ENCODE results near the gene SLC38A2.
"Not testable (repeated sequence)": the region's sequence is repeated elsewhere in the genome, so short reads cannot be mapped to it uniquely, and the experiment has no call there.

The SLC38A2 gene

DNA sequence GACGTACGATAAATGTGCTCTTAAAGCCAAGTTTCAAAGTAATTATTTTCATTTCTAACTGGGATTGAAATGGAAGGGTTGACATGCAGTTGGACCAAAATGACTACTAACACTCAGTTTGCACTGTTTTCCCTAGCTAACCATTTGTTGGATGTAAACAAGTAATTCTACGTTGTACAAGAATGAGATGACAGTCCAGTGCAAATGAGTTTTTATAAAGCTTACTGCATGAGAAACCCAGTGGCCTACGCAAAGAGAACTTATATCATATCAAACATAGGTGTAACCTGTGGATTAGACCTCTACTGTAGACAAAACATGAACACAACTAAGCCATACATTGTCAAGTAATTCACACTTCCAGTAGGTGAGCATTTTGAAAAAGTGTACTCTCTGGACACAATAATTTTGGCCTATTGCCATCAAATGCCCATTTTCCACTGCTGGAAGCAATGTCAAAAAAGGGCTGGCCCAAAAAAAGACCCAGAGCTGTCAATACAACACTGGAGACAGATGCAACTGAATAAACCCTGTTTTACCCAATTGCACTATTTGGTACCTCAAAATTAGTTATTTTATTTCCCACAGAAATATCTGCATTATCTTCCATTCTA is 12.8 kb downstream of the SLC38A2 start:
- DNase-seq, result no peak

DNA sequence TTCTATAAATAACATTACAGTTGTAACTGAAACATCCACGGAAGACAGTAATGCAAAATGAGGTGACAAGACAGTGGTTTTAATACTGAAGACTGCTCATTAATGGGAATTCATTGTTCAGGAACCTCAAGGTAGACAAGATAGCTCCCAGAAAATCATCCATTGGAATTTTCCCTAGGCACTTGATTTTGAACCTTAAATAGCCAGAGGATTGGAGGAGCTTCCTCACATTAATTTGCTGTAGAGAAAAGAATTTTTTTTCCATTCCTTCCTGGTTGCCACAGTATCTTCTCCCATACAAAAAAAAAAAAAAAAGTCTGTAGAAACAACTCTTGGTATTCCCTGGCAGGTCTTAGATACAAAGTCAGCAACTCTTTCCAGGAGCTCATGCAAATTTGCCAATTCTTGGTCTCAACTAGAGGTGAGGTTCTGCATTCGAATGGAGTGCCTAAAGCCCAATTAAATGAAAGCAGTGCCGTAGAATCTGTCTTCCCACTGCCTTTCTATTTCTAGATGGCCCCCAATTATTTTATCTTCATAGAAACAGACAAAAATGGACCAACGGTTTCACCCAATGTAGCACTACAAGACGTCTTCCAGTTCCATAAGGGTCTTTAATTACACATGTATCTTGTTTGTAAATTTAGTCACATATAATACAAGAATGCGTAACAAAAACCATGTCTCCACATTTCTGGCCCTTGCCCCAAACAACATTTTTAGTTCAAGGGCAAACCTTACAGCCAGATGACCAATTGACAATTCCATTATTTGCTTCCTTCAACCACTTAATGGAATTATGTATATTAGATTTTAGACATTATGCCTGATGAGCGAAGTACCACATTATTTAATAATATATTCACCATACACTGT is 13.5 kb downstream of the SLC38A2 start:
- no peak for DNase-seq

- no peak for DNase-seq
These were observed 14.3 kb downstream of the SLC38A2 start for GRCh38 chr12:46358325-46358700.

DNA sequence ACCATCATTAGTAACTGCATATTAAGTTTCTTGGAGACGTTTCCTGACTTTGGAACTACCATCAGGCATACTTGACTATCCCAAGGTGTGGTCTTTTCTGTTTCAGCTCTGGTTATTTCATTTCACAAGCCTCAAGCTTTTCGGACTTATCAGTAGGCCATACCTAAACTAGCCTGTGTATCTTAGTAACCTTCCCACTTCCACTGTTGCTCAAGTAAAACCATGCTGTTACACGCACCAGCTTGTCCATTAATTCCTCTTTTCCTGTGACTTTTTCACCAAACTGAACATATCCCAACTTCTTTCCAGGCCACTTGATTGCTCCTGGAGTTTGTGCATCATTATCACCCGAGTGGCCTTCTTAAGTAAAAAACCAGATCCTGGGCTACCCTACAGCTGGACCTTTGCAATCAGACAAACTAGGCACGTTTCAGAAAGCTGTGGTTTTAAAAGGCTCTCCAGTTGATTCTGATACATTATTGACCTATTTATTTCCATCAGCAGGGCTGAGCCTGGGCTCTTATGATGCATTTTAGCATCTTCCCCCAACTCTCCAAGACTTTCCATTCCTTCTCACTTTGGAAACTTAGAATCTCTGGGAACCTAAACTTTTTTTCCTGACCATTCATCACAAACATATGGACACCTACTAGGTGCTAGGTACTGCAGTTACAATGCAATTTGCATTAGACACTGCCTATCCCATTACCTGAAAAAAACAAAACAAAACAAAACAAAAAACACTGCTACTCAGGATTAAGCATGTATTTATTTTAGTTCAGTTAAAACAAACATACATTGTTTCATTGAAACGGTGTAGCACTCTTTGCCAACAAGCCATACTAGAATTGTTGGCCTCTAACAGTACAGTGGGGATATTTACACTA is 14.9 kb downstream of the SLC38A2 start:
- no peak for DNase-seq

GRCh38 chr12:46356655-46357437 is 15.7 kb downstream of the SLC38A2 start:
- DNase-seq, result no peak

DNA sequence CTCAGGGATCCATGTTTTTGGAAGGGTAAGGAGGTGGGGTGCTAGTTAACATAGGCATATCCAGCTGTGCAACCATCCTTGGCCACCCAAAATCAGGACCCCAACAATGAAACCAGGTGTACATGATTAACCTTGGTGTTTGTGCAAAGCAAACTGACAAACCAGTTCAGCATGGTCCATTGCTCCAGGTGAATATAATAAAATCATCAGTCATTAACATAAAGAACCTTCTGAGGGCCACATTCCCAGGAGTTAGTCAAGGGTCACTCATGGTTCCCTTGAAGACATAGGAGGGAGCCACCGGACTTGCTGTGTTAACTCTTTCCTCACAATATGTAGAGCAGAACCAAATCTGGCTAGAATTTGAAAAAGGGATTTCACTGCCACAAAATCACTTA is 17.8 kb downstream of the SLC38A2 start:
- no peak for DNase-seq

DNA sequence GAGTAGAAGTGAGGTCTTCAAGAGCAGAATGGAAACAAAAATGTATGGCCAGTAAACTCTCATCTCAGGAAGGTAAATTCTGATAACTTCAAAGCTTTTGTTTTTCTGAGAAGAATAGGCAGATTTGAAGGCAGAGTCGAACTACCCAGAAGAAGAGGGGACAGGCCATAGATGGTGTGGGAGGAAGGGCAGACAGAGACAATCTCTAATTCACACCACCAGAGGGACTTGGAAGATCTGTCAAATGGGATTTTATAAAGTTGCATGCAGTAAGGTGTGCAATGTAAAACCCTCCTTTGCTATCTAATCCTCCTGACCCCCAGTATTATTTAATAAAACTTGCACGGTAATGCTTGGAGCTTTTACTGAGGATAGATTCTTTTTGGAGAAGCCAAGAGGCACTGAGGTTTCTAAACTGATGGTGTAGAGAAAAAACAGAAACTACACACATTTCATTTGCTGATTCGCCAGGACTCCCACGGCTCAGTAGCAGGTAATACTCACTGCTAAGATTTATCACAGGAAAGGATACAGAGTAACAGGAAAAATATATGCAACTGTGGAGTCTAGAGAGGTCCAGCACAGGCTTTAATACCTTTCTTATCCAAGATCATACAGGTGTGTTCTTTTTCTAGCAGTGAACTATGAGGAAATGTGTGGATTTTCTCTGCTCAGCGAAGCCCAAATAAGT is 18.3 kb downstream of the SLC38A2 start:
- DNase-seq, result peak; percentile 35

DNA sequence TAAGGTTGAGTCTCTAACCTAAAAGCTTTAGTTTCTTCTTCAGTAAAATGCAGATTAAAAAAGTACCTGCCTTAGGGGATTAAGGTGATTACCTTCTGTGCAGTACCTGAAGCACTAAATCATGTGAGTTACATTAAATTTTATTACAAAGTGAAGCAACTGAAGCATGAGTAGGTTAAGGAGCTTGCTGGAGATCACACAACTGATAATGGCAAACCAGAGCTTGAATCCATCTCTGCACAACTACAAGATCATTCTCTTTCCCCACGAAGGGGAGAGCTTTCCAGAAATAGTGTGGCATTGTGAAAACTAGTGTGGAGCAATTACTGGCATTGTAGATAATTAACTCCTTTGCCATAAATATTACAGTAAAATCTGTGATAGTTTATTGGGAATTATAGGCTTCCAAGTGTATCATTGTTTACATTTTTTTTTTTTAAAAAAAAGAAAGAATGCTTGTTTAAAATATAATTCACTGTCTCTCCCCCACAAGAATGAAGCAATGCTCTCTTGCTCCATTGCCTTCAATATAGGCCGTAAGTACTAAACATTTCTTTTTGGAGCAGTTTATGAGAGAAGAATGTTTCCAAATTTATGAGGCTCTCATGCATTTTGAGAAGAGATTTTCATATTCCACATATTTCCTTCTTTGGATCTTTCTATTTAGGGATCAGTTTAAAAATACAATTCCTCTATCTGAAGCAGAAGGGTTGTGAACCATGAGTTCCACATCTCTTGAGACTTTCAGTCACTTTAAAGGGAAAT is 20.5 kb downstream of the SLC38A2 start:
- no peak for DNase-seq

GRCh38 chr12:46351138-46351537 is 21.4 kb downstream of the SLC38A2 start:
- no peak for DNase-seq

GRCh38 chr12:46349253-46349652 is 23.3 kb downstream of the SLC38A2 start:
- DNase-seq, result no peak

GRCh38 chr12:46343118-46343852 is 29.3 kb downstream of the SLC38A2 start:
- no peak for DNase-seq

- peak; percentile 17 for DNase-seq
These were observed 30.0 kb downstream of the SLC38A2 start for GRCh38 chr12:46342562-46343033.

- DNase-seq, result no peak
These were observed 33.5 kb downstream of the SLC38A2 start for GRCh38 chr12:46339051-46339450.

- DNase-seq, result no peak
These were observed 40.3 kb downstream of the SLC38A2 start for GRCh38 chr12:46332260-46332659.

GRCh38 chr12:46325075-46325474 is 47.5 kb downstream of the SLC38A2 start:
- not testable (repeated sequence) for DNase-seq

GRCh38 chr12:46320731-46321130 is 51.8 kb downstream of the SLC38A2 start:
- no peak for DNase-seq

GRCh38 chr12:46318037-46318436 is 54.5 kb downstream of the SLC38A2 start:
- DNase-seq, result no peak
